WTC11 (cell line): ENCODE data around the gene SUCLA2. TPM values are rescaled to one million over a fixed set of nuclear protein-coding genes. Genes with fewer than 3 reads are reported as not detected.

Experiments used
- ATAC-seq: fragments of 200-7000 bp; cut with Tn5 transposase; 2 replicates; pipeline ENCODE4 v1.10.0; 2021; ENCODE audit warnings: mild to moderate bottlenecking, moderate library complexity
- CTCF ChIA-PET: fragments of 300-600 bp; sonication (Branson Sonifier 250); formaldehyde crosslinking; loops from one replicate; lab custom pipeline; 2021; ENCODE audit warnings: antibody characterized with exemption; lab: Charles Lee
- POLR2A ChIA-PET: fragments of 350-600 bp; sonication (Branson Sonifier 250); formaldehyde crosslinking; loops from one replicate; lab custom pipeline; 2021; ENCODE audit warnings: antibody characterized with exemption; lab: Charles Lee
- DNase-seq: peaks from one replicate; pipeline ENCODE4 v3.0.0; 2021; ENCODE audit warnings: low spot score
- H3K27ac Mint-ChIP-seq: 2 replicates; pipeline ENCODE4 v1.8.0; 2021; ENCODE audit warnings: mixed read lengths
- H3K27me3 Mint-ChIP-seq: 2 replicates; pipeline ENCODE4 v1.8.0; 2021; ENCODE audit warnings: low read depth, mild to moderate bottlenecking, moderate library complexity, mixed read lengths
- H3K36me3 Mint-ChIP-seq: 2 replicates; pipeline ENCODE4 v1.8.0; 2021; ENCODE audit warnings: mixed read lengths
- H3K4me1 Mint-ChIP-seq: 2 replicates; pipeline ENCODE4 v1.8.0; 2022; ENCODE audit warnings: mixed read lengths
- H3K4me3 Mint-ChIP-seq: 2 replicates; pipeline ENCODE4 v1.8.0; 2021; ENCODE audit warnings: mild to moderate bottlenecking, moderate library complexity, mixed read lengths
- H3K9me3 Mint-ChIP-seq: 2 replicates; pipeline ENCODE4 v1.8.0; 2021; ENCODE audit warnings: mixed read lengths
- AR ChIP-seq: fragments of 250-450 bp; sonication (Bioruptor Pico); IDR thresholded peaks from 2 replicates; pipeline ENCODE4 v1.9.0; 2021; ENCODE audit warnings: mild to moderate bottlenecking
- CREB1 ChIP-seq: sonication (generic); formaldehyde crosslinking; IDR thresholded peaks from 2 replicates; pipeline ENCODE4 v1.8.0; 2023; ENCODE audit warnings: mild to moderate bottlenecking, missing genetic modification reagents
- E2F4 ChIP-seq: sonication (generic); formaldehyde crosslinking; IDR thresholded peaks from 2 replicates; pipeline ENCODE4 v1.8.1; 2022; ENCODE audit warnings: low read depth, mild to moderate bottlenecking, moderate library complexity, missing genetic modification reagents, borderline replicate concordance
- FOXJ3 ChIP-seq: sonication (generic); formaldehyde crosslinking; IDR thresholded peaks from 2 replicates; pipeline ENCODE4 v1.9.0; 2021; ENCODE audit warnings: missing genetic modification reagents, mild to moderate bottlenecking, borderline replicate concordance
- GABPB1 ChIP-seq: sonication (generic); formaldehyde crosslinking; IDR thresholded peaks from 2 replicates; pipeline ENCODE4 v1.8.1; 2023; ENCODE audit warnings: mild to moderate bottlenecking, missing genetic modification reagents
- IRF2 ChIP-seq: sonication (generic); formaldehyde crosslinking; IDR thresholded peaks from 2 replicates; pipeline ENCODE4 v1.8.0; 2022; ENCODE audit warnings: low read depth, missing genetic modification reagents, borderline replicate concordance
- JAZF1 ChIP-seq: fragments of 250-450 bp; sonication (Bioruptor Pico); IDR thresholded peaks from 2 replicates; pipeline ENCODE4 v1.9.0; 2021; ENCODE audit warnings: moderate library complexity, mild to moderate bottlenecking, inconsistent platforms
- KAT7 ChIP-seq: sonication (generic); formaldehyde crosslinking; IDR thresholded peaks from 2 replicates; pipeline ENCODE4 v1.8.1; 2023; ENCODE audit warnings: missing genetic modification reagents, mild to moderate bottlenecking, borderline replicate concordance
- MXD4 ChIP-seq: fragments of 250-450 bp; sonication (Bioruptor Pico); IDR thresholded peaks from 2 replicates; pipeline ENCODE4 v1.8.0; 2021; ENCODE audit warnings: mild to moderate bottlenecking, moderate library complexity, borderline replicate concordance
- RELA ChIP-seq: sonication (generic); formaldehyde crosslinking; IDR thresholded peaks from 2 replicates; pipeline ENCODE4 v1.8.1; 2022; ENCODE audit warnings: missing genetic modification reagents, mild to moderate bottlenecking, borderline replicate concordance
- SMAD3 ChIP-seq: sonication (generic); formaldehyde crosslinking; IDR thresholded peaks from 2 replicates; pipeline ENCODE4 v1.8.0; 2022; ENCODE audit warnings: missing genetic modification reagents, mild to moderate bottlenecking, borderline replicate concordance
- SMAD4 ChIP-seq: sonication (generic); formaldehyde crosslinking; IDR thresholded peaks from 2 replicates; pipeline ENCODE4 v1.8.0; 2022; ENCODE audit warnings: mild to moderate bottlenecking, missing genetic modification reagents
- SOX15 ChIP-seq: fragments of 250-450 bp; sonication (Bioruptor Pico); IDR thresholded peaks from 2 replicates; pipeline ENCODE4 v1.9.0; 2021; ENCODE audit warnings: mild to moderate bottlenecking
- USF1 ChIP-seq: sonication (generic); formaldehyde crosslinking; IDR thresholded peaks from 2 replicates; pipeline ENCODE4 v1.8.0; 2022; ENCODE audit warnings: mild to moderate bottlenecking, missing genetic modification reagents
- ZNF416 ChIP-seq: fragments of 250-450 bp; sonication (Bioruptor Pico); IDR thresholded peaks from 2 replicates; pipeline ENCODE4 v1.9.0; 2021; ENCODE audit warnings: mild to moderate bottlenecking, inconsistent platforms
- ZNF423 ChIP-seq: fragments of 250-450 bp; sonication (Bioruptor Pico); IDR thresholded peaks from 2 replicates; pipeline ENCODE4 v2.1.2; 2022; ENCODE audit warnings: mild to moderate bottlenecking, moderate library complexity
- total RNA-seq: library from RNA; stranded (reverse); gene quantifications from 3 replicates; pipeline ENCODE4 v1.2.3, GENCODE V29; 2021
- TF ChIP-seq, protein P1 (sequence below): sonication (generic); formaldehyde crosslinking; IDR thresholded peaks from 2 replicates; pipeline ENCODE4 v1.8.0; 2022; ENCODE audit warnings: mild to moderate bottlenecking, missing genetic modification reagents
- TF ChIP-seq, protein P2 (sequence below): sonication (generic); formaldehyde crosslinking; IDR thresholded peaks from 2 replicates; pipeline ENCODE4 v1.8.1; 2023; ENCODE audit warnings: mild to moderate bottlenecking, missing genetic modification reagents
- TF ChIP-seq, protein P3 (sequence below): fragments of 200-600 bp; IDR thresholded peaks from 2 replicates; pipeline ENCODE4 v1.8.0; 2022; ENCODE audit warnings: antibody characterized with exemption

The SUCLA2 gene
- total RNA-seq, 1 experiment from 2014 or later, result 66.8 TPM

GRCh38 chr13:47898080-47898479 lies 103.0 kb downstream of the SUCLA2 start:
- ATAC-seq (no peak), DNase-seq (no peak)
- no peaks in the 10 kb centered on the region for H3K27me3 Mint-ChIP-seq
- ChIA-PET CTCF (no interaction called here), POLR2A (no interaction called here)
- H3K9me3 Mint-ChIP-seq, result peaks cover 18% of the 10 kb centered on the region
- no peak overlapping the region for H3K4me3 Mint-ChIP-seq
- TF ChIP-seq ZNF423 (CRISPR knock-in tag), result no peak
- TF ChIP-seq KAT7, result no peak
- TF ChIP-seq MXD4 (CRISPR knock-in tag), result no peak
- peaks cover 6% of the 10 kb centered on the region; the same call in 1 of the 2 replicates for H3K4me1 Mint-ChIP-seq
- no peak overlapping the region for H3K27ac Mint-ChIP-seq
- peaks cover 10% of the 10 kb centered on the region for H3K36me3 Mint-ChIP-seq

DNA sequence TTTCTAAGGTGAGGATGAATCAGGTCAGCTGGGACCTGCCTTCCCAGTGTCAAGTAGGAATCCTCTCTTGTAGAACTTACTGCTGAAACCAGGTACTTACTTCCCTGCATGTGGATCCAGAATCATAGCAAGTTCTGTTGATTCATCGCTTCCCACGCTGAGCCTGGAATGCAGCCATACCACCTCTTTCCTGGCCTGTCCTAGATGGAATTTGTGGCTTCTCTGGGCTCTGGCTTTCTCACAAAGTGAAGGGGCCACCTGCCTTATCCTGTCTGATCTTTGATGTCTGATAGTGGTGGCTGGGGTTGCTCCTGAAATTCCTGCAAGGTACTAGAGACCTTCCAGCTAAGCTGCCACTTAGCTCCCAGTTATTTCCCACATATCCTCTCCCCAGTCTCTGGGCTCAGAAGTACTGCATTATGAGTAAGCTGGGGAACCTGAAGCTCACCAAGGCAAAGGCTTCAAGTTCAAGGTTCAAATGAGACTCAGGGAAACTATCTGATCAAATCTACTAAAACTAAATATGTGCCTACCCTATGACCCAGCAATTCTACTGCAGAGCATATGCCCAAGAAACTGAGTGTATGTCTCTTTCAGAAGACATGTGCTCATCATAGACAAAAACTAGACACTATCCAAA lies 103.5 kb downstream of the SUCLA2 start:
- peak overlapping the region; percentile 9; the same call in 1 of the 2 replicates for H3K27ac Mint-ChIP-seq
- no peaks in the 10 kb centered on the region for H3K27me3 Mint-ChIP-seq
- no peak overlapping the region for H3K4me3 Mint-ChIP-seq
- peaks cover 18% of the 10 kb centered on the region for H3K9me3 Mint-ChIP-seq
- peaks cover 6% of the 10 kb centered on the region; the same call in 1 of the 2 replicates for H3K4me1 Mint-ChIP-seq
- POLR2A ChIA-PET, result no interaction called here
- ATAC-seq (peak; percentile 86), DNase-seq (peak; percentile 26)
- H3K36me3 Mint-ChIP-seq, result peaks cover 10% of the 10 kb centered on the region
- CTCF ChIA-PET, result no interaction called here
- 0 out of 2 replicates have a peak, but pooled peaks have one; percentile 40 for TF ChIP-seq SOX15
- TF ChIP-seq JAZF1, result no peak
- no peak for TF ChIP-seq E2F4 (CRISPR knock-in tag)

- Mint-ChIP-seq H3K27ac (no peak overlapping the region), H3K4me1 (peaks cover 6% of the 10 kb centered on the region; the same call in 1 of the 2 replicates), H3K4me3 (no peak overlapping the region), H3K36me3 (peaks cover 10% of the 10 kb centered on the region), H3K9me3 (peaks cover 18% of the 10 kb centered on the region), H3K27me3 (no peaks in the 10 kb centered on the region)
- ChIA-PET CTCF (no interaction called here), POLR2A (no interaction called here)
- DNase-seq (no peak), ATAC-seq (no peak)
- TF ChIP-seq RELA (CRISPR knock-in tag) (no peak), ZNF416 (no peak), IRF2 (CRISPR knock-in tag) (no peak), AR (CRISPR knock-in tag) (no peak), SMAD3 (CRISPR knock-in tag) (no peak), CREB1 (CRISPR knock-in tag) (no peak), FOXJ3 (no peak), USF1 (CRISPR knock-in tag) (no peak), GABPB1 (CRISPR knock-in tag) (no peak), JAZF1 (no peak), SMAD4 (CRISPR knock-in tag) (no peak)
- TF ChIP-seq, protein P1, sequence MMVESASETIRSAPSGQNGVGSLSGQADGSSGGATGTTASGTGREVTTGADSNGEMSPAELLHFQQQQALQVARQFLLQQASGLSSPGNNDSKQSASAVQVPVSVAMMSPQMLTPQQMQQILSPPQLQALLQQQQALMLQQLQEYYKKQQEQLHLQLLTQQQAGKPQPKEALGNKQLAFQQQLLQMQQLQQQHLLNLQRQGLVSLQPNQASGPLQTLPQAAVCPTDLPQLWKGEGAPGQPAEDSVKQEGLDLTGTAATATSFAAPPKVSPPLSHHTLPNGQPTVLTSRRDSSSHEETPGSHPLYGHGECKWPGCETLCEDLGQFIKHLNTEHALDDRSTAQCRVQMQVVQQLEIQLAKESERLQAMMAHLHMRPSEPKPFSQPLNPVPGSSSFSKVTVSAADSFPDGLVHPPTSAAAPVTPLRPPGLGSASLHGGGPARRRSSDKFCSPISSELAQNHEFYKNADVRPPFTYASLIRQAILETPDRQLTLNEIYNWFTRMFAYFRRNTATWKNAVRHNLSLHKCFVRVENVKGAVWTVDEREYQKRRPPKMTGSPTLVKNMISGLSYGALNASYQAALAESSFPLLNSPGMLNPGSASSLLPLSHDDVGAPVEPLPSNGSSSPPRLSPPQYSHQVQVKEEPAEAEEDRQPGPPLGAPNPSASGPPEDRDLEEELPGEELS (CRISPR knock-in tag), result no peak
- TF ChIP-seq, protein P2, sequence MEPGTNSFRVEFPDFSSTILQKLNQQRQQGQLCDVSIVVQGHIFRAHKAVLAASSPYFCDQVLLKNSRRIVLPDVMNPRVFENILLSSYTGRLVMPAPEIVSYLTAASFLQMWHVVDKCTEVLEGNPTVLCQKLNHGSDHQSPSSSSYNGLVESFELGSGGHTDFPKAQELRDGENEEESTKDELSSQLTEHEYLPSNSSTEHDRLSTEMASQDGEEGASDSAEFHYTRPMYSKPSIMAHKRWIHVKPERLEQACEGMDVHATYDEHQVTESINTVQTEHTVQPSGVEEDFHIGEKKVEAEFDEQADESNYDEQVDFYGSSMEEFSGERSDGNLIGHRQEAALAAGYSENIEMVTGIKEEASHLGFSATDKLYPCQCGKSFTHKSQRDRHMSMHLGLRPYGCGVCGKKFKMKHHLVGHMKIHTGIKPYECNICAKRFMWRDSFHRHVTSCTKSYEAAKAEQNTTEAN (CRISPR knock-in tag), result no peak
- TF ChIP-seq, protein P3, sequence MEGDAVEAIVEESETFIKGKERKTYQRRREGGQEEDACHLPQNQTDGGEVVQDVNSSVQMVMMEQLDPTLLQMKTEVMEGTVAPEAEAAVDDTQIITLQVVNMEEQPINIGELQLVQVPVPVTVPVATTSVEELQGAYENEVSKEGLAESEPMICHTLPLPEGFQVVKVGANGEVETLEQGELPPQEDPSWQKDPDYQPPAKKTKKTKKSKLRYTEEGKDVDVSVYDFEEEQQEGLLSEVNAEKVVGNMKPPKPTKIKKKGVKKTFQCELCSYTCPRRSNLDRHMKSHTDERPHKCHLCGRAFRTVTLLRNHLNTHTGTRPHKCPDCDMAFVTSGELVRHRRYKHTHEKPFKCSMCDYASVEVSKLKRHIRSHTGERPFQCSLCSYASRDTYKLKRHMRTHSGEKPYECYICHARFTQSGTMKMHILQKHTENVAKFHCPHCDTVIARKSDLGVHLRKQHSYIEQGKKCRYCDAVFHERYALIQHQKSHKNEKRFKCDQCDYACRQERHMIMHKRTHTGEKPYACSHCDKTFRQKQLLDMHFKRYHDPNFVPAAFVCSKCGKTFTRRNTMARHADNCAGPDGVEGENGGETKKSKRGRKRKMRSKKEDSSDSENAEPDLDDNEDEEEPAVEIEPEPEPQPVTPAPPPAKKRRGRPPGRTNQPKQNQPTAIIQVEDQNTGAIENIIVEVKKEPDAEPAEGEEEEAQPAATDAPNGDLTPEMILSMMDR, result no peak
Observed at GRCh38 chr13:47896546-47896945, 104.5 kb downstream of the SUCLA2 start.
